ENCODE data around the gene ERBIN. TPM values are rescaled to one million over a fixed set of nuclear protein-coding genes. Genes with fewer than 3 reads are reported as not detected.

The ERBIN gene
- total and polyA plus RNA-seq, 2 of the 4 experiments (the other 2 are of a cell fraction), result 25.8 to 70.1 TPM

DNA sequence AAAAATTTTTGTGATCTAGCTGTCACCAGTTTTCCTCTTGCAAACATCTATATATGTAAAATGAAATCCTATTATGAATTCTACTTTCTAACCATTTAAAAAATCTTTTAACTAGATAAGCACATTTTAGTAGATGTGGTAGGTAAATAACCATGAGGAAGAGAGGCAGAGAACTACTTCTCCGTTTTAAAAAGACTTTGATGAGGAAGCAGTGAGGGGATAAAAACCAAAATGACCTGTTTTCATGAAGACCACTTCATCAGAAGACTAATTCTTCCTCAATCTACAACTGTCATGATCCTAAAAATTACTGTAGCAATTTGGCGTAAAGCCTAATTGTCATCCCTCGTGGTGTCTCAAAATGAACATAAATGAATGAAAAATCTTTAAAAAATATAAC is 15.7 kb upstream of the ERBIN start:
- no peak overlapping the region for H2BK15ac ChIP-seq (ENCODE audit: low read depth, low read length)
- H3K9me3 ChIP-seq (ENCODE audit: control insufficient read depth, insufficient read depth, low read length), result no peaks in the 10 kb centered on the region
- H2AFZ ChIP-seq (replicated peaks; ENCODE audit: low read length, poor library complexity), result no peak overlapping the region
- H4K8ac ChIP-seq (ENCODE audit: low read depth in 2 of 2, low read length in 2 of 2), result no peak overlapping the region
- no peak overlapping the region for H4K5ac ChIP-seq (ENCODE audit: low read depth, low read length)
- H2AK5ac ChIP-seq (ENCODE audit: low read depth, low read length), result no peak overlapping the region
- no peak for TF ChIP-seq CHD1 (IDR thresholded peaks at IDR 0.05; ENCODE audit: low read depth, low read length)
- TF ChIP-seq, protein P1, sequence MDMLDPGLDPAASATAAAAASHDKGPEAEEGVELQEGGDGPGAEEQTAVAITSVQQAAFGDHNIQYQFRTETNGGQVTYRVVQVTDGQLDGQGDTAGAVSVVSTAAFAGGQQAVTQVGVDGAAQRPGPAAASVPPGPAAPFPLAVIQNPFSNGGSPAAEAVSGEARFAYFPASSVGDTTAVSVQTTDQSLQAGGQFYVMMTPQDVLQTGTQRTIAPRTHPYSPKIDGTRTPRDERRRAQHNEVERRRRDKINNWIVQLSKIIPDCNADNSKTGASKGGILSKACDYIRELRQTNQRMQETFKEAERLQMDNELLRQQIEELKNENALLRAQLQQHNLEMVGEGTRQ (IDR thresholded peaks at IDR 0.05; ENCODE audit: low read depth, low read length), result no peak
- no peak for TF ChIP-seq POLR2A (IDR thresholded peaks at IDR 0.05; ENCODE audit: low read depth, low read length)
- no peak for TF ChIP-seq NFE2L2 (IDR thresholded peaks at IDR 0.05; ENCODE audit: low read depth, low read length)
- no peak for TF ChIP-seq CEBPB (IDR thresholded peaks at IDR 0.05; ENCODE audit: low read depth, low read length)
- TF ChIP-seq FOS (IDR thresholded peaks at IDR 0.05; ENCODE audit: low read depth, low read length), result no peak
- CTCF ChIA-PET, result interaction anchor here (0.6 to 1.0 kb wide), 3 partner anchors 12 to 303 kb away, joined by 3 to 10 read pairs (median 3); no protein-coding TSS in a partner anchor
- no peak overlapping the region for H3K4me3 ChIP-seq (ENCODE audit: insufficient read depth, low read depth, low read length)
- no TSS peak for BruUV-seq (replicated peaks)
- H3K9me1 ChIP-seq (ENCODE audit: insufficient read depth, low read length), result no peaks in the 10 kb centered on the region
- no peak overlapping the region for H3K23ac ChIP-seq (ENCODE audit: low read depth, low read length)
- H2BK20ac ChIP-seq (ENCODE audit: low read depth, low read length), result no peak overlapping the region
- WGBS, 2 experiments (ENCODE audit: extremely low coverage in 2 of 2, insufficient read length in 1 of 2), result no CpG with 5 or more reads among the region's 3 CpGs
- H3K4ac ChIP-seq (ENCODE audit: low read depth, low read length), result no peak overlapping the region
- H3K14ac ChIP-seq (replicated peaks; ENCODE audit: low read depth, low read length), result no peak overlapping the region
- H3K9ac ChIP-seq (ENCODE audit: low read depth, low read length), result no peak overlapping the region
- no peak overlapping the region for H2BK120ac ChIP-seq (ENCODE audit: low read depth, low read length)
- no peak for ATAC-seq (ENCODE audit: low read depth)
- in situ Hi-C loops (cut with MboI; ENCODE audit: low sequenced_read_pairs) (no loop called here), intact Hi-C loops (cut with micrococcal nuclease) (no loop called here), dilution Hi-C loops (cut with HindIII; ENCODE audit: low sequenced_read_pairs, unreplicated experiment) (no loop called here)
- no peak for DNase-seq
- no peaks in the 10 kb centered on the region for H3K27me3 ChIP-seq (ENCODE audit: control insufficient read depth, insufficient read depth, low read length)
- H3K4me1 ChIP-seq (ENCODE audit: control insufficient read depth, insufficient read depth, low read length), result no peaks in the 10 kb centered on the region
- H3K56ac ChIP-seq (ENCODE audit: extremely low read depth, insufficient read depth, low read length), result no peak overlapping the region
- no peak overlapping the region for H2AK9ac ChIP-seq (replicated peaks; ENCODE audit: low read depth, low read length, poor library complexity)
- no peak overlapping the region for H4K91ac ChIP-seq (ENCODE audit: insufficient read depth, low read depth, low read length)
- no peak overlapping the region for H3K18ac ChIP-seq (ENCODE audit: low read depth, low read length)
- no peak overlapping the region for H3K27ac ChIP-seq (ENCODE audit: insufficient read depth, low read length)
- no peak overlapping the region for H3K4me2 ChIP-seq (ENCODE audit: low read depth, low read length)
- no peaks in the 10 kb centered on the region for H4K20me1 ChIP-seq (ENCODE audit: insufficient read depth, low read length)
- H3K79me1 ChIP-seq (ENCODE audit: low read depth in 1 of 2, low read length in 2 of 2), result no peaks in the 10 kb centered on the region
- no peak overlapping the region for H2BK5ac ChIP-seq (ENCODE audit: low read depth, low read length, poor library complexity, severe bottlenecking)
- POLR2A ChIA-PET (ENCODE audit: unreplicated experiment), result no interaction called here
- H3K36me3 ChIP-seq (ENCODE audit: control insufficient read depth, insufficient read depth, low read length), result no peaks in the 10 kb centered on the region
